Ishikawa (cell line): ENCODE measurements around the gene COL24A1.

Experiments
- CEBPB ChIP-seq: IDR thresholded peaks from 2 replicates; pipeline ENCODE4 v1.6.1; 2012
- CREB1 ChIP-seq: IDR thresholded peaks from 2 replicates; pipeline ENCODE4 v1.6.1; 2012; ENCODE audit warnings: low read depth
- EGR1 ChIP-seq: IDR thresholded peaks from 2 replicates; pipeline ENCODE4 v1.6.1; 2012
- EP300 ChIP-seq: IDR thresholded peaks from 2 replicates; pipeline ENCODE4 v1.6.1; 2012; ENCODE audit warnings: borderline replicate concordance
- FOXM1 ChIP-seq: IDR thresholded peaks from 2 replicates; pipeline ENCODE4 v1.6.1; 2012; ENCODE audit warnings: low read depth, borderline replicate concordance
- NFIC ChIP-seq: IDR thresholded peaks from 2 replicates; pipeline ENCODE4 v1.6.1; 2012
- RAD21 ChIP-seq: IDR thresholded peaks from 2 replicates; pipeline ENCODE4 v1.6.1; 2012; ENCODE audit warnings: low read depth
- TAF1 ChIP-seq: IDR thresholded peaks from 2 replicates; pipeline ENCODE4 v1.6.1; 2012; ENCODE audit warnings: low read depth, mild to moderate bottlenecking
- TCF12 ChIP-seq: IDR thresholded peaks from 2 replicates; pipeline ENCODE4 v1.6.1; 2012; ENCODE audit warnings: low read depth
- TEAD4 ChIP-seq: IDR thresholded peaks from 2 replicates; pipeline ENCODE4 v1.6.1; 2012
- YY1 ChIP-seq: IDR thresholded peaks from 2 replicates; pipeline ENCODE4 v1.6.1; 2012; ENCODE audit warnings: low read depth
- ZBTB7A ChIP-seq: IDR thresholded peaks from 2 replicates; pipeline ENCODE4 v1.6.1; 2012; ENCODE audit warnings: low read depth
- TF ChIP-seq, protein P1 (sequence below): IDR thresholded peaks from 2 replicates; pipeline ENCODE4 v1.6.1; 2012
- TF ChIP-seq, protein P2 (sequence below): IDR thresholded peaks from 2 replicates; pipeline ENCODE4 v1.6.1; 2012; ENCODE audit warnings: low read depth, mild to moderate bottlenecking
- TF ChIP-seq, protein P3 (sequence below): IDR thresholded peaks from 2 replicates; pipeline ENCODE4 v1.6.1; 2012

The COL24A1 gene

DNA sequence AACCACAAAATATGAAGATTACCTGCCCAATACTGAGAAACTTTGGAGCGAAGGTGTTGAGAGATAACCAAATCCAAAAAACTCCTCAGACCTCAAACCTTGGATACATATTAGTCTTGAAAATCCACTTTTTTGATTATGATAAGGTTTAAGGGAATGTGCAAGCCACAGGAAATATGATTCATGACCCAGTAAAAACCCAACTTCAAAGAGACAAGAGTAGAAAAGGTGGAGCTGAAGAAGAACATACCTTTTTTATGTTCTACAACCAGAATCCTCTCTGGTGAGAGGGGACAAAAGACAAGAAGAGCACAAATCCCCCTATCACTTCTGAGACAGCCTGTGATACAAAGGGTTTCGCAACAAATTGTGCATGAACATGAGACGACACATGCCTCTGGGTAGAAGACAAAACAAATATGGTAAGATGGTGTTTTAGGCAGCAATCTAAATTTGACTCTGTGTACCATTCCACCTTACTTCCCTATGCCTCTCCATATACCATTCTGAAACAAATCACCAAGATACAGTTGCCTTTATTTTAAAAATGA lies 37.3 kb downstream of the COL24A1 start:
- TF ChIP-seq, protein P1, sequence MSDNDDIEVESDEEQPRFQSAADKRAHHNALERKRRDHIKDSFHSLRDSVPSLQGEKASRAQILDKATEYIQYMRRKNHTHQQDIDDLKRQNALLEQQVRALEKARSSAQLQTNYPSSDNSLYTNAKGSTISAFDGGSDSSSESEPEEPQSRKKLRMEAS = no peak
- TF ChIP-seq, protein P2, sequence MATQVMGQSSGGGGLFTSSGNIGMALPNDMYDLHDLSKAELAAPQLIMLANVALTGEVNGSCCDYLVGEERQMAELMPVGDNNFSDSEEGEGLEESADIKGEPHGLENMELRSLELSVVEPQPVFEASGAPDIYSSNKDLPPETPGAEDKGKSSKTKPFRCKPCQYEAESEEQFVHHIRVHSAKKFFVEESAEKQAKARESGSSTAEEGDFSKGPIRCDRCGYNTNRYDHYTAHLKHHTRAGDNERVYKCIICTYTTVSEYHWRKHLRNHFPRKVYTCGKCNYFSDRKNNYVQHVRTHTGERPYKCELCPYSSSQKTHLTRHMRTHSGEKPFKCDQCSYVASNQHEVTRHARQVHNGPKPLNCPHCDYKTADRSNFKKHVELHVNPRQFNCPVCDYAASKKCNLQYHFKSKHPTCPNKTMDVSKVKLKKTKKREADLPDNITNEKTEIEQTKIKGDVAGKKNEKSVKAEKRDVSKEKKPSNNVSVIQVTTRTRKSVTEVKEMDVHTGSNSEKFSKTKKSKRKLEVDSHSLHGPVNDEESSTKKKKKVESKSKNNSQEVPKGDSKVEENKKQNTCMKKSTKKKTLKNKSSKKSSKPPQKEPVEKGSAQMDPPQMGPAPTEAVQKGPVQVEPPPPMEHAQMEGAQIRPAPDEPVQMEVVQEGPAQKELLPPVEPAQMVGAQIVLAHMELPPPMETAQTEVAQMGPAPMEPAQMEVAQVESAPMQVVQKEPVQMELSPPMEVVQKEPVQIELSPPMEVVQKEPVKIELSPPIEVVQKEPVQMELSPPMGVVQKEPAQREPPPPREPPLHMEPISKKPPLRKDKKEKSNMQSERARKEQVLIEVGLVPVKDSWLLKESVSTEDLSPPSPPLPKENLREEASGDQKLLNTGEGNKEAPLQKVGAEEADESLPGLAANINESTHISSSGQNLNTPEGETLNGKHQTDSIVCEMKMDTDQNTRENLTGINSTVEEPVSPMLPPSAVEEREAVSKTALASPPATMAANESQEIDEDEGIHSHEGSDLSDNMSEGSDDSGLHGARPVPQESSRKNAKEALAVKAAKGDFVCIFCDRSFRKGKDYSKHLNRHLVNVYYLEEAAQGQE = no peak
- TF ChIP-seq CEBPB = no peak
- no peak for TF ChIP-seq FOXM1

DNA sequence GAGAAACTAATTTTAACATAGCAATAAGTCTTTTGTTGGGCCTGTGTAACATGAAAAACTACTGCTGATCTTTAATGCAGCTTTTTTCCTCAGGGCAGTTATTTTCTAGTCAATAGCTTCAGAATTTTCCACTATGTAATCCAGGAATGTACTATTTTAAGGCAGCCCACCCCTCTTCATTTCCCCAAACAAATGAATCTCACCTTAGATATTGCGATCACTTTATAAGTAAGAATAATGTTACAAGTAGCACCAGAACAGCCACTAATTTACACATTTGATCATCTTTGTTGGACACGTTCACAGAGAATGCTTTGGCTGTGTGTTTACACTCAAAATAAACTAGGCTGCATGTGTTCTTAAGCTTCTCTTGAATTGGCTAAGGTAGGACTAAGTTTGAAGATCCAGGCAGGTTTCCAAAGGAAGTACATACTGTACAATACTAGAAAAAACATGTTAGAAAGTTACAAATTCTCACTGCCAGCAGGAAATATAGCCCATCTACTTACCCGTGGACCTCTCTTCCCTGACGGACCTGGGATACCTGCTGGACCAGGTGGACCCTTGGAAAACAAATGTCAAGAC lies 41.7 kb downstream of the COL24A1 start:
- TF ChIP-seq, protein P1 = no peak
- TF ChIP-seq TCF12 (no peak), CEBPB (no peak), RAD21 (no peak), FOXM1 (no peak), EP300 (no peak), EGR1 (no peak), CREB1 (no peak), NFIC (no peak), YY1 (no peak), TAF1 (no peak), ZBTB7A (no peak), TEAD4 (no peak)
- TF ChIP-seq, protein P2 = no peak
- TF ChIP-seq, protein P3, sequence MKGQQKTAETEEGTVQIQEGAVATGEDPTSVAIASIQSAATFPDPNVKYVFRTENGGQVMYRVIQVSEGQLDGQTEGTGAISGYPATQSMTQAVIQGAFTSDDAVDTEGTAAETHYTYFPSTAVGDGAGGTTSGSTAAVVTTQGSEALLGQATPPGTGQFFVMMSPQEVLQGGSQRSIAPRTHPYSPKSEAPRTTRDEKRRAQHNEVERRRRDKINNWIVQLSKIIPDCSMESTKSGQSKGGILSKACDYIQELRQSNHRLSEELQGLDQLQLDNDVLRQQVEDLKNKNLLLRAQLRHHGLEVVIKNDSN = no peak

DNA sequence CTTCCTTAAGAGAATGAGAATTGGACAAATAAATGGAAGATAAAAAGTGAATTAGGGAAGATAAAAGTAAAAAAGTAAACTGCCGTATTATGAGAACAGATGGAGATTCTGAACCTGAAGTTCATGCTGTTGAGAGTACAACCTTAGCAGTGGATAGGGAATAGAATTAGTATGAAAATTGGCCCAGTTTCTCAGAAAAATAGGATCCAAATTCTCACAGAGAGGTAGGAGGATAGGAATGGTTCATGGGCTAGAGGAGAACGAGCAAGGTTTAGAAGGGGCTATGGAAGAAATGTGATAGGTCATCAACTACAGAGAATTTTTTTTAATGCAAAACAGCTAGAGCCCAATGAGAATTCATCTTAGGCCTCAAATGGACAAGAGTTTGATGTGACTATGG lies 42.3 kb downstream of the COL24A1 start:
- no peak for TF ChIP-seq CEBPB
- TF ChIP-seq, protein P3 = no peak
- TF ChIP-seq CREB1 = no peak
- TF ChIP-seq FOXM1 = no peak
- TF ChIP-seq RAD21 = no peak
- TF ChIP-seq, protein P1 = no peak
- TF ChIP-seq, protein P2 = no peak
- no peak for TF ChIP-seq EP300
- TF ChIP-seq ZBTB7A = no peak
- TF ChIP-seq TAF1 = no peak
- no peak for TF ChIP-seq EGR1
- no peak for TF ChIP-seq TCF12
- no peak for TF ChIP-seq TEAD4
- TF ChIP-seq YY1 = no peak
- TF ChIP-seq NFIC = no peak

DNA sequence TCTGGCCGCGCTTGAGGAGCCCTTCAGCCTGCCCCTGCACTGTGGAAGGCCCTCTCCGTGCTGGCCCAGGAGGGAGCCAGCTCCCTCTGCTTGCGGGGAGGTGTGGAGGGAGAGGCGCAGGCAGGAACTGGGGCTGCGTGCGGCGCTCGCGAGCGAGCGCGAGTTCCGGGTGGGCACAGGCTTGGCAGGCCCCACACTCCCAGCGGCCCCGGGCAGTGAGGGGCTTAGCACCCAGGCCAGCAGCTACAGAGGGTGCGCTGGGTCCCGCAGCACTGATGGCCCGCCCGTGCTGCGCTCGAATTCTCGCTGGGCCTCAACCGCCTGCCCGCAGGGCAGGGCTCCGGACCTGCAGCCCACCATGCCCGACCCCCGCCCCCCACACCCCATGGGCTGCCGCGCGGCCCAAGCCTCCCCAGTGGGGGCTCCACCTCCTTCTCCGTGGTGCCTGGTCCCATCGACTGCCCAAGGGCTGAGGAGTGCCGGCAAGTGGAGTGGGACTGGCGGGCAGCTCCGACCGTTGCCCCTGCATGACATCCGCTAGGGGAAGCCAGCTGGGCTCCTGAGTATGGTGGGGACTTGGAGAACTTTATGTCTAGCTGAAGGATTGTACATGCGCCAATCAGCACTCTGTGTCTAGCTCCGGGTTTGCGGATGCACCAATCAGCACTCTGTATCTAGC lies 46.0 kb downstream of the COL24A1 start:
- TF ChIP-seq EP300 (no peak), RAD21 (no peak)
